ENCODE data around the gene ATAD3A.
"Not testable (repeated sequence)": the region's sequence is repeated elsewhere in the genome, so short reads cannot be mapped to it uniquely, and the experiment has no call there.

Gene ATAD3A

GRCh38 chr1:1552263-1552639 lies 40.3 kb downstream of the ATAD3A start:
- Mint-ChIP-seq H3K9me3 (no peaks in the 10 kb centered on the region), H3K36me3 (ENCODE audit: low read depth) (no peaks in the 10 kb centered on the region), H3K27me3 (ENCODE audit: low read depth) (no peaks in the 10 kb centered on the region), H3K27ac (no peak overlapping the region), H3K4me1 (no peaks in the 10 kb centered on the region), H3K4me3 (no peak overlapping the region)
- TF ChIP-seq CTCF (IDR thresholded peaks at IDR 0.05; ENCODE audit: unreplicated experiment in 3 of 3), result no peak

- TF ChIP-seq CTCF (IDR thresholded peaks at IDR 0.05; ENCODE audit: unreplicated experiment in 3 of 3), result no peak
- Mint-ChIP-seq H3K27ac (no peak overlapping the region), H3K4me1 (peaks cover 4% of the 10 kb centered on the region), H3K9me3 (no peaks in the 10 kb centered on the region), H3K4me3 (no peak overlapping the region), H3K27me3 (ENCODE audit: low read depth) (no peaks in the 10 kb centered on the region), H3K36me3 (ENCODE audit: low read depth) (peaks cover 4% of the 10 kb centered on the region)
Observed at GRCh38 chr1:1553821-1554494, 42.0 kb downstream of the ATAD3A start.

- no peaks in the 10 kb centered on the region for H3K27me3 Mint-ChIP-seq (ENCODE audit: low read depth)
- H3K27ac Mint-ChIP-seq, result no peak overlapping the region
- no peak for TF ChIP-seq CTCF (IDR thresholded peaks at IDR 0.05; ENCODE audit: unreplicated experiment in 3 of 3)
- no peak overlapping the region for H3K4me3 Mint-ChIP-seq
- peaks cover 6% of the 10 kb centered on the region for H3K36me3 Mint-ChIP-seq (ENCODE audit: low read depth)
- no peaks in the 10 kb centered on the region for H3K9me3 Mint-ChIP-seq
- peaks cover 4% of the 10 kb centered on the region for H3K4me1 Mint-ChIP-seq
Observed at GRCh38 chr1:1554550-1554925, 42.6 kb downstream of the ATAD3A start.

GRCh38 chr1:1554926-1555915 lies 43.3 kb downstream of the ATAD3A start:
- H3K27me3 Mint-ChIP-seq (ENCODE audit: low read depth), result no peaks in the 10 kb centered on the region
- H3K36me3 Mint-ChIP-seq (ENCODE audit: low read depth), result peaks cover 7% of the 10 kb centered on the region
- no peaks in the 10 kb centered on the region for H3K9me3 Mint-ChIP-seq
- no peak overlapping the region for H3K4me3 Mint-ChIP-seq
- peaks cover 4% of the 10 kb centered on the region for H3K4me1 Mint-ChIP-seq
- no peak for TF ChIP-seq CTCF (IDR thresholded peaks at IDR 0.05; ENCODE audit: unreplicated experiment in 3 of 3)
- H3K27ac Mint-ChIP-seq, result no peak overlapping the region

GRCh38 chr1:1556505-1556904 lies 44.5 kb downstream of the ATAD3A start:
- Mint-ChIP-seq H3K4me3 (no peak overlapping the region), H3K36me3 (ENCODE audit: low read depth) (peaks cover 12% of the 10 kb centered on the region), H3K9me3 (no peaks in the 10 kb centered on the region), H3K4me1 (peaks cover 4% of the 10 kb centered on the region), H3K27me3 (ENCODE audit: low read depth) (no peaks in the 10 kb centered on the region), H3K27ac (no peak overlapping the region)
- no peak for TF ChIP-seq CTCF (IDR thresholded peaks at IDR 0.05; ENCODE audit: unreplicated experiment in 3 of 3)

GRCh38 chr1:1556961-1557360 lies 45.0 kb downstream of the ATAD3A start:
- not testable (repeated sequence) for H3K9me3 Mint-ChIP-seq; H3K27ac Mint-ChIP-seq; H3K4me1 Mint-ChIP-seq; H3K4me3 Mint-ChIP-seq; H3K27me3 Mint-ChIP-seq (ENCODE audit: low read depth)
- H3K36me3 Mint-ChIP-seq (ENCODE audit: low read depth), result peaks cover 17% of the 10 kb centered on the region

- not testable (repeated sequence) for H3K27ac Mint-ChIP-seq; H3K4me1 Mint-ChIP-seq; H3K9me3 Mint-ChIP-seq; H3K4me3 Mint-ChIP-seq; H3K27me3 Mint-ChIP-seq (ENCODE audit: low read depth)
- H3K36me3 Mint-ChIP-seq (ENCODE audit: low read depth), result peaks cover 22% of the 10 kb centered on the region
Observed at GRCh38 chr1:1557688-1558087, 45.7 kb downstream of the ATAD3A start.
